Left ventricle myocardium superior (tissue), 1 donor: Measurements from ENCODE around the gene NAB1. TPM values are rescaled to one million over a fixed set of nuclear protein-coding genes. Genes with fewer than 3 reads are reported as not detected.
"Not testable (repeated sequence)": the region's sequence is repeated elsewhere in the genome, so short reads cannot be mapped to it uniquely, and the experiment has no call there.

Experiments used
- ATAC-seq: fragments of 200-7000 bp; cut with Tn5 transposase; one replicate; pipeline ENCODE4 v1.9.1; 2020; ENCODE audit warnings: mild to moderate bottlenecking, moderate library complexity
- DNase-seq: peaks from one replicate; pipeline ENCODE4 v3.0.0-alpha.2; 2020
- intact Hi-C: fragments of 100-400 bp; cut with micrococcal nuclease; formaldehyde crosslinking; loops from one replicate; pipeline ENCODE4 v1.11.0; 2022
- total RNA-seq: library from RNA; stranded (reverse); fragmentation: NEBNext Ultra II Directional; extraction: Animal tissue kit (Norgen Biotek cat#: 25700); gene quantifications from one replicate; pipeline ENCODE4 v1.2.1, GENCODE V29; 2021
- donor health status: DM: no; HTN: yes; CAD: no; lungs with severe emphysema.

The NAB1 gene
- total RNA-seq, 1 donor from 2014 or later = 19.7 TPM

DNA sequence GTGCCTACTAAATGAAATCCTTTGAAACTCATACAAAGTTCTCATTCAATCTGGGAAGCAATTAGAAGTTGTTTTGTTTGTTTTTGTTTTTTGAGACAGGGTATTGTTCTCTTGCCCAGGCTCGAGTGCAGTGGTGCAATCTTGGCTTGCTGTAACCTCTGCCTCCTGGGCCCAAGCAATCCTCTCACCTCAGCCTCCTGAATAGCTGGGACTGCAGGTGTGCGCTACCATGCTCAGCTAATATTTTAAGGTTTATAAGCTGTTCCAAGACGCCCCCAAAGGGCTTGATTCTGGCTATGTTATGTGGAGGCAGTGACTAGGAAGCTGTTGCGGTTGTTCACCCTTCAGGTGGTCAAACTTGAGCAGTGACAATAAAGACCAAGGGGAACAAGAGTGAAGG is 48.5 kb downstream of the NAB1 start:
- DNase-seq = no peak

DNA sequence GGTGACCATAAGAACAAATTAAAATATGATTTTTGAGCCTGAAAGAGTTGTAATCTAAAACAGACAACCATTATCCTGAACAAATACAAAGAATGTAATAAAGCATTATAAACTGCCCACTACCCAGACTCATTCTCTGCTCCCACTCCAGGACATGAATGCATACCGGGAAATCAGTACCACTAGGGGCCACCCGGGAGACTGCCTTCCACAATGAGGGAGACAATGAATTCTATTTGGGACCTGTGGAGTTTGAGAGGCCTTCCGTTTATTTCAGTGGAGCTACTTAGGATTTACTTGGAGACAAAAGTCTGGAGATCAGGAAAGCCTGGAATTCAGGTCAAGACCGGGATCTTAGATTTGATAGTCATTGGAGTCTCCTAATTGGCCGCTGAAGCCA is 50.0 kb downstream of the NAB1 start:
- DNase-seq (no peak), ATAC-seq (no peak)
- intact Hi-C loops = no loop called here

More for the DNA sequence above, 48.5 kb downstream of the NAB1 start:
- intact Hi-C loops = no loop called here
- ATAC-seq = no peak

DNA sequence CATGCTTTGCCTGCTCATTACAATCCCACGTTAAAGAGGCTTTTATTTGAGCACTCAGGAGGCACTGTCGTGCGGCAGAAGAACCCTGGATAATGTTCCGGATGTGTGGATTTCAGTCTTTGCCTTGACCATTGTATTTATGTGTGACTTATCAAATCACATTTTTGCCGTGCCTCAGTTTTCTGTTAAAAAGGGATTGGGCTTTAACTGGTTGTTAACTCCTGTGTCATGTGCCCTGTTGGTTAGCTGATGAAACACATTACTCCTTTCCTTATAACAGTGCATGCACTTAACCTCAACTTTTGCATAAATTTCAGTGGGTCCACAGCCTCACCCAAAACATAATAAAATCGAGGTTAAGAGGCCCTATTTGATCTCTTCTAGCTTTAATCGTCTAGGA is 52.7 kb downstream of the NAB1 start:
- DNase-seq = no peak

DNA sequence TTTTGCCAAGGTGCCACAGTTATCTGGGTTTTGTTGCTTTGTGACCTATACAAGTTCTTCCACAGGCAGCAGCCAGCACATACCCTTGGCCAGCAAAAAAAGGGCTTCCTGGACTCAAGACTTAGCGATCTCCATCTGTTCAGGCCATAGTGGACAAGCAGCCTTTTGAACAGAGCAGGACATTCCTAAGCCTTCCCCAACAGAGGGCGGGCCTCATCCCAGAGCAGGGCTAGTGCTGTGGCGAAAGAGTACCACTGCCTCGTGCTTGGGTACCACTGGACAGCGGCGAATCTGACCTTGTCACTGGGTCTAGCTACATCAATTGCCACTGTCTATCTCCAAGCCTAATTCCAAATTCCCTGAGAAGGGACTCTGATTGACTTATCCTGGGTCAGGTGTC is 56.4 kb downstream of the NAB1 start:
- DNase-seq (no peak), ATAC-seq (no peak)
- intact Hi-C loops = no loop called here

More for the DNA sequence above, 52.7 kb downstream of the NAB1 start:
- no peak for ATAC-seq
- intact Hi-C loops = no loop called here

DNA sequence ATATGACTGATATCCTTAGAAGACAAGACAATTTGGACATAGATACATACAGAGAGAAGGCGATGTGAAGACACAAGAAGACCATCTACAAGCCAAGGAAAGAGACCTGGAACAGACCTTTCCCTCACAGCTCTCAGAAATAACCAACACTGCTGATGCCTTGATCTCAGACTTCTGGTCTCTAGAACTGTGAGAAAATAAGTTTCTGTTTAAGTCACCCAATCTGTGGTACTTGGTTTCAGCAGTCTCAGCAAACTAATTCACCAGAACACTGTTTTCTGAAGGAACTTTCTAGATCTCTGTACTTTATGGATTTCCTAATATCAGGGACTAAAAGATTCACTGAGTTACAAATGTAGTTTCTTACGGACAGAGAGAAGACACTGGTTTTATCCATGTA is 58.8 kb downstream of the NAB1 start:
- DNase-seq = no peak
- ATAC-seq = no peak
- intact Hi-C loops = no loop called here

DNA sequence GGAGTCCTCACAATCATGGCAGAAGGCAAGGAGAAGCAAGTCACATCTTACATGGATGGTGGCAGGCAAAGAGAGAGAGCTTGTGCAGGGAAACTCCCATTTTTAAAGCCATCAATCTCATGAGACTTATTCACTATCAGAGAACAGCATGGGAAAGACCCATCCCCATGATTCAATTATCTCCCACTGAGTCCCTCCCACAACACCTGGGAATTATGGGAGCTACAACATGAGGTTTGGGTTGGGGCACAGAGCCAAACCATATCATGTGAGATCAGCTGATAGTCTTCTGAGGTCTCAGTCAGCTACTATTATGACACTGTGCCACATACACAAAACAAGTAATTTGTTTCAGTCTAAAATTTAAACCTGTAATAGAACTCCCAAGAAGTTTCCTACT is 59.8 kb downstream of the NAB1 start:
- ATAC-seq, intact Hi-C loops, DNase-seq: not testable (repeated sequence)

DNA sequence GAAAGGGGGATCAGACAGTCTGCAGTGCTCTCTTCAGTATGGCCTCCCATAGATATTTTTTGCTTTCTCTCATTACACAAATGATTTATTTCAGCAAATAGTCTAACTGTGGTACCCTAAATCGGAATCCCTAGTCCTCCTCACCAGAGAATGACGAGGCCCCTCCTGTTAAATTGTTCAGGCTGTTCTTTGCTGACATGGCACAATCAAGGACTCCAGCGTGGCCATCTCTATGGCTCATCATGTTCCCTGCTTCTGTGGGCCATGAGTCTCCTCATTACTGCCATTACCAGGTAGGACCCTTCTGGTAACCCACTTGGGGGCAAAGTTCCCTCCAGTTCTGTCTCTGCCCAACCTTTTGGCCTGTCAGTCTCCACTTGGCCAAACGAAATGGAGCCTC is 62.2 kb downstream of the NAB1 start:
- ATAC-seq (no peak), DNase-seq (no peak)
- intact Hi-C loops = no loop called here

DNA sequence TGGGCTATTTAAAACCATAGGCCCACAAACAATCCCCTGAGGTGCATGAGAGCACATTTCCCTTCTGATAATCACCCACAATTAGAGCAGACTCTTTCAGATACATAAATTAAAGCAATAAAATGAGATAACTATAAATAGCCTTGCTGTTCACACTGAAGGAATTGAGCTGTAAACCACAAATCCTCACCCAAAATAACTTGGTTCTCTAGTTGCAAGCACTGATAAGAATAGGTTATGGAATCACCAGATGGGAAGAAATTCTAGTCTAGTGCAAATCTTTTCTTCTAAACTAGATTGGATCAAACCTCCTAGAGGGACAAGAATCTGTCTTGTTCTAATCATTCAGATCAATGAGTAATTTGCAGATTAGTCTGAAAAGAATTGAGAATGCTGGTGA is 64.6 kb downstream of the NAB1 start:
- intact Hi-C loops = no loop called here
- ATAC-seq = no peak
- no peak for DNase-seq

DNA sequence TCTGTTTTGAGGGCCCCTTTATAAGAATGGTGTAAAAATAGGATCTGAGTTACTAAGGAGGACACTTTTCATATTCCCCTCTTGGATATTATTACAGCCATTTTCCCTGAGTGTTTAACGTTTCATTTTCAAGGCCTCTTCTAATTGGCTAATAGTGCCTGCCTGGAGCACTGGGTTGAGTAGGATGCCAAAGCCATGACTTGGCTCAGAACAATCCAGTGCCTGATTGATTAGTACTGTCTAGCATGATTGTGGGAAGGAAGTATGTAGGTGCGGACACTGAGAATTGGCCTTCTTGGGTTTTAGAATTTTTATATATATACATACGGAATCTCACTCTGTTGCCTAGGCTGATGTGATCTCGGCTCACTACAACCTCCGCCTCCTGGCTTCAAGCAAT is 66.1 kb downstream of the NAB1 start:
- intact Hi-C loops = no loop called here
- ATAC-seq (no peak), DNase-seq (no peak)

DNA sequence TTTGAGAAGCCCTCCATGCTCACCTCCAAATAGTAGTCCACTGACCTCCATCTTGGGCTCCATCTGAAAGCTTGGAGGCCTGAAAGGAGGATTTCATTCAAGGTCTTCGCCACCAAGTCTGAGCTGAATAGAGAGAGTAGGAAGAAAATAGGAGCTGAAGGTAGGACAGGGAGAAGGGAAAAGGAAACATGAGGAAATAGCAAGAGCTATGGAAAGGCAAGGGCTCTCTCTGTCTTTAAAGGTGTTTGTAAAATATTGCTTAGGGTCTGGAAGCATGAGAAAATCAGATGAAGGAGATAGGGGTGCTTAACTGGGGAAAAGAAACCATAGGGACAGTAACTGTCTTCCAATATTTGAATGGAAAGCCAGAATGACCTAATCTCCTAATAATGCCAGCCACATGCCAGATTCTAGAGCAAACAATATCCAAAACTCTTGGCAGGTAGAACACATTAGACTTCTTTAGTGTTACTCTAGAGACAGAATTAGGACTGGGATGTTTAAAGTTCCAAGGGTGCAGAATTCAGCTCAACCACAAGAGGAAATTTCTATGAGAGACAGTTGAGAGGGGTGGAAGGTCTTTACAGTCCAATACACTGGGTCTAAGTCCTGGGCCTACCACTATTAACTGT is 67.4 kb downstream of the NAB1 start:
- intact Hi-C loops = no loop called here
- DNase-seq = no peak
- no peak for ATAC-seq

DNA sequence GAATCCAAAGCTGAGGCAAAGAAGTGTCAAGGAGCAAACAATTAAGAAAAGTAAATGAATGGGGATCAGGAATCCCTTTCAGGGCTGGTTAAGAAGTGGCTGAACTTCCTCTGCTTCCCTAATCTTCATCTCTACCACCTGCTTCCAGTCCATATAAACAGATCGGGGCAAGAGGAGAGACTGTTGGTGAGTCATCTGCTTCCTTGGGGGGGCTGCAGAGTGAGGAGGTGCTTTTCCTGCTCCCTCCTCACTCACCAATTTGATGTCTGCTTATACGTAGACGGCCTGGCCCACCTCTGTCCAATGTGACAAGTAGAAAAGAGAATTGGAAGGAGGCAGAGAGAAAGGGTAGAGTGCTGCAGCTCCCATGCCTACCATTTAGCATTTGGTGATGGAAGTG is 68.4 kb downstream of the NAB1 start:
- DNase-seq (no peak), ATAC-seq (no peak)
- intact Hi-C loops = no loop called here

DNA sequence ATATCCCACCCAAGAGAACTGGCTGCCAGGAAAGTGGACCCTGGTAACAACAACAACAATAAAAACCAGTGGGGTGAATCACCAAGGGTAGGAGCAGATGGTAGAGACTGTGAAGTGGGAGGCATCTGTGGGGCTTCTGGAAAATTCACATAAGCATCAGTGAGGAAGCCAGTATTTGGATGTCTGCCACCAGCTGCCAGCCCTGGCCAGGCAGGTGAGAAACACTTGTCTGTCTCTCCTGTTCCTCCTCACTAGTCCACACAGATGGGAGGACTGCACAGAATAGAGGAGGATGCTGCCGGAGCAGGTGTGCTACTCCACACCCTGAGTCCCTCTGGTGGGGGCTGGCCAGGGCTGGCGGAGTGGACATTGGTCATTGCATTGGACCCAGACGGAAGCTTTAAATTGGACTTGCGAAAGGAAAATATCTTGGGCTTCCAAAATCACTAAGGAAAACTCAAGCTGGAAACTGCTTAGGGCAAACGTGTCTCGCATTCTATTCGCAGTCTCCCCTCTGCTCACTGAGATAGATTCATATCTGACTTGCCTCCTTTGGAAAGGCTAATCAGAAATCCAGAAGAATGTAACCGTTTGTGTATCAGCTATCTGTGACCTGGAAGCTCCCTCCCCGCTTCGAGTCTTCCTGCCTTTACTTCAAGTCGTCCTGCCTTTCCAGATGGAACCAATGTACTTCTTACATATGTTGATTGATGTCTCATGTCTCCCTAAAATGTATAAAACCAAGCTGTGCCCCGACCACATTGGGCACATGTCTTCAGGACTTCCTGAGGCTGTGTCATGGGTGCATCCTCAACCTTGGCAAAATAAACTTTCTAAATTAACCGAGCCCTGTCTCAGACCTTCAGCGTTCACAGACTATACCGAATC is 69.1 kb downstream of the NAB1 start:
- DNase-seq (no peak), ATAC-seq (no peak)
- intact Hi-C loops = no loop called here

DNA sequence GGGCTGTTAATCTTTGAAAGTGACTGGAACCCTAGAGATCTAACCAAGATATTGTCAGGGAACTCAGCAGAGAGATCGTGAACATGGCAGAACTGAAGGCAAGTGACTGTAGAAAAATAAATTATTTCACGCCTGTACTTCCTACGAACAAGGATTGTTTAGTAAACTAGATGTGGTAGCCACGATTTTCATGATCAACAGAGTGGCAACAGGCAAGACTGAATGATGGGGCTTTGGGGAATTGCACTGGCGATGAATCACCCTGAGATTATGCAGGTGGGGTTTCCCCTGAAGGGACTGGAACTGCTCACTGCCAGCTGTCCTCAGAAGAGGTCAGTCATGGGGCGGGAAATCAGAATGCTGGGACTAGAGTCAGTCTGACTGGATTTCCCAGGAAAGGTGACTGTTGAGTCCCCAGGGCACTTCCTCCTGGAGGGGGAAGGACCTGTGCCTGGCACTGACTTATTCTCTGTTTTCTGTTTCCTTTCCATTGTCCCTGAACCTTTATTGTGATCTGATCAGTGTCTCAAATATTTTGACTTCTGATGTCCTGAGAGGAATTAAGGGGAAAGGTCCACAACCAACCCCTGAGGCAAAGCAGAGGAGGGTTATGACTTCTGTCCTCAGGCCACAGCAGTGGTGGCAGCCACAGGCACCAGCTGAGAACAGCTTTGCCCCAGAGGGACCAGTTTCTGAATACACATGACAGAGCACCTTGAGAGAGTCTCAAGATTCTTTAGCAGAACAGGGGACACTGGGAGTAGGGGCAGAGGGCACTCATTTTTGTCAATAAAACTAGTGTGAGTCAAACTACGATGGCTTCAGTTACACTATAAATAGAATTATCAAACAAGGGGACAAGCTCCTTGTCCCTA is 70.0 kb downstream of the NAB1 start:
- intact Hi-C loops = no loop called here
- ATAC-seq (peak; percentile 85), DNase-seq (no peak)

DNA sequence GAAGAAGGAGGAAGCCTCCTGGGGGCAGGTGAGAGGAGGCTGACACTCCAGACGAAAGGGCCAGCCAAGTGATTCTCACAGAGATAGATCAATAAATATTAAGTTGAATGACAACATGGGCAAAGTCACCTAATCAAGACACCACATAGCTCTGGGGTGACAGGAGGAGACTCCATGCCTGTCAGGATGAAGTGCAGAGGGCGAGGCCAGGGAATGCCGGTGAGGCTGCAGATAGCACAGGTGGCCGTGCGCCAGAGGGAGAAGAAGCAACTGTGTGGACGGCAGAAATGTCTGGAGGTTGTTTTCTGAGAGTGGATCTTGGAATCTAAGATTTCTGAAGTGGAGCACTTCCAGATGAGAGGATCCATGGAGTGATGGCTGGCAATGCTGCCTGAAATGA is 71.4 kb downstream of the NAB1 start:
- ATAC-seq = no peak
- intact Hi-C loops = no loop called here
- DNase-seq = no peak

DNA sequence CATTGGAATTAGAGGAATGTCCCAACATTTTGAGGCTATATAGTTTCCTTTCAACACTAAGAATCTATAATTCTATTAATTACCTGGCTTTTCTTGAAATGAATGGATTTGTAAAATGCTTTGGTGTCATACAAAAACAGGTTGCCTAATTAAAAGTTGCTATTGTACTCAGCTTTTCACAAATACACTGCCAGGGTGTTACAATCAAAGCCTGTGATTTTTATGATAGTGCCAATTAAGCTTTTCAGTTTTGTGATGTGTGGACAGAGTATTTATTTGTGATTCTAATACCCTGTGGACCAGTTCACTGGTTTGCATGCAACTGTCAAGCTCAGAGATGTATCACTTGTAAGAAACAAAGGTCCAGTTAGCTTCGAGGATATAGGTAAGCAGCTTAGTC is 71.8 kb downstream of the NAB1 start:
- intact Hi-C loops = no loop called here
- ATAC-seq (no peak), DNase-seq (no peak)

DNA sequence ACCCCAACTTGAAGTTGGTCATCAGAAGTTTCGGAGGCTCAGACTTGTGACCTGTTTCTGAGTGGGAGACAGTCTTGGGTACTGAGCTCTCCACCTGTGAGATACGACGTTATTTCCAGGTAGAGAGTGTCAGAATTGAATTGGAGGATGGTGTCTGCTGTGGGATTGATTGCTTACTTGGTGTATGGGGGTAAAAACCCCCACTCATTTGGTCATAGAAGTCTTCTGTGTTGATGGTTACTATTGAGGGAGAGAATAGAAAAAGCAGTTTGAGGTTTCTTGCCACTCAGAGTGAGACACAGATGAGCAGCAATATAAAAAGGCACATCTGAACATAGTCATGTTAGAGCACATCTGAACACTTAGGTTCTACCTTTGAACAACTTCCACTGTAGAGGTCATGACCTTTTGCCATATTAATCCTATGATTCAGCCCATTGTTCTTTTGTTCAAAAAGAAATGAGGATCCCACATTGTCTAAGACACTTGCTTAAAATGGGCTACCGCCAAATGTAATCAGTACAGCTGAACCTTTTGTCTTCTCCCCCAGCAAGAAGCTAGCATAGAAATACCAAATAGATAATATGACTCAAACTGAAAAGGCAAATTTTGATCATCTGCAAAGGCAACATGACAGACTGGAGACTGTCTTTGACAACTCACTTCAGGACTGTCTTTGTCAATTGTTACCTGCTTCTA is 73.3 kb downstream of the NAB1 start:
- intact Hi-C loops = no loop called here
- ATAC-seq (no peak), DNase-seq (no peak)

DNA sequence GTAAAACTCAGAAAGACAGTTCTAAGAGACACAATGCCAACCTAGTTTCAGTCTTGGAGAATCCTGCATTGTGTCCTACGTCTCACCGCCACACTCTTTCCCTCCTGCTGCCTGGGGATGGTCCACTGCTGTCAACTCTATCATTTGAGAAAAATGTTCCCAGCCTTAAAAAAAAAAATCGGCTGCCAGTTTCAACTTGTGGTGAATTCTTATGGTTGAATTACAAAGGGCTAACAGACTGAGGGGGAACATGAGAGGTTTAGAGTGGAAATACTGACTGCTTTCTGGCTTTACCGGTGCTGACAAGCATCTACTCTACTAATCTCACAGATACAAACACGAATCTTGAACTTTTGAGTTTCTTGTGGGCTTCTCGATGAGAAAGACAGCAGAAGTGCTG is 74.0 kb downstream of the NAB1 start:
- DNase-seq (no peak), ATAC-seq (no peak)
- intact Hi-C loops = no loop called here

DNA sequence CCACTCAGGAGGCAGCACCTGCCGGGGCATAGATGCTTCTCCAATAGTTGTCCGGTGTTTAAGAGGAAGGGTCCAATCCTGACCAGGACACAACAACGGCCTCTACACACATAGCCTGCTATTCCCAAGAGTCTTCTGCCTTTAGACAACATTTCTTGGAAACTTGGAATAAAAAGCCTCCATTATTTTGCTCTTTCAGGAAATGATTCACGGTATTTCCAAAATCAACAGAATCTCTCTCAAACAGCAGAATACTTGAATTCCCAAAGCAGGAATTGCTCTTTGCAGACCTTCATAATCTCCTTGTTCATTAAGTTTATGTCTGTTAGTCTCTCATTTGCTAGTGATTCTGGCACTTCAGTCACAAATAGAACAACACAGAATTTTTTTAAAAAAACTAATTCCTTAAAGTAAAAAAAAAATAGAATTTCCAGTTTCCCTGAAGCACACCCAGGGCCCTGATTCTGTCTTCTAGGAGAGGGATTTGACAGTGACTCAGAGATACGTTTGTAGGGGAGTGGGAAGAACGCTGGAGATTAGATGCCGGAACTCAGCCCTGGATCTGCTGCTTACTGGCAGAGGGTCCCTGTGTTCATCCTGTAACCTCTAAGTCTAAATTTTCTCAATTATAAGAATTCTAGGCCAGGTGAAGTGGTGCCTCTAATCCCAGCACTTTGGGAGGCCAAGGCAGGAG is 74.7 kb downstream of the NAB1 start:
- DNase-seq (no peak), ATAC-seq (peak; percentile 51)
- intact Hi-C loops = no loop called here

DNA sequence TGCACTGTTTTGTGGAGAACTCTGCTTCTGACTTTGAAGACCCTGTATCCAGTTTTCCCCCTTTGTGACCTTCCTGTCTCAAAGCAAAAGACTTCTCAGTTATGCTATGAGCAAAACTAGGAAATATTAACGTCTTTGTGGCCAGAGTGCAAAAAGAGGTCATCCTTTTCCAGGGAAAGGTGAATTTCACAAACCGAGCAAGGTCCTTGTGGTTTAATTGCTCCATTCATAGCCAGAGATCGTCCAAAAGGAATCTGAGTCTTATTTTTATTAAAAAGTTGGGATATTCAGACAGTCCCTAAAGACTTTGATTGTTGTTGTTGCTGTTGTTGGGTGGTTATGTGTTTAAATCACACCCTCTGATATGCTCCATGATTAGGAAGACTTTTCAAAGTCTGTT is 77.4 kb downstream of the NAB1 start:
- DNase-seq (no peak), ATAC-seq (no peak)
- intact Hi-C loops = no loop called here
